Measurements from ENCODE around the gene TMEM253.

Gene TMEM253

GRCh38 chr14:21077672-21078071 lies 23.2 kb upstream of the TMEM253 start:
- no peak for TF ChIP-seq ZNF274 (IDR thresholded peaks at IDR 0.05; ENCODE audit: low read depth, low read length)
- no peak overlapping the region for H3K4me3 ChIP-seq (ENCODE audit: low read length)

DNA sequence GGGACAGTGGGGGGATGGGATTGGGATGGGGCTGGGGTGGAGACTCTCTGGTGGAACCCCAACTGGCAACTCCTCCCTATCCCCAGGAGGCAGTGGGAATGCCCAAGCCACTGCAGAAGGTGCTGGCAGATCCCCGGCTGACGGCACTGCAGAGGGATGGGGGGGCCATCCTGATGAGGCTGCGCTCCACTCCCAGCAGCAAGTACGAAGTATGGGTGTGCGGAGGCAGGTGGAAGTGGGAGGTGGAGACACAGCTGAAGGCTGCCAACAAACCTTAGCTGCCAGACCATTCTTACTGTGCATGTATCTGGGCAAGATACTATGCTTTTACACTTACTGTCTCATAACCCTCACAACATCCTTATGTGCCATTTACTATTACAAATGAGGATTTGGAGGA lies 22.6 kb upstream of the TMEM253 start:
- no peak overlapping the region for H3K4me3 ChIP-seq (ENCODE audit: low read length)
- TF ChIP-seq ZNF274 (IDR thresholded peaks at IDR 0.05; ENCODE audit: low read depth, low read length) = no peak

GRCh38 chr14:21078726-21079125 lies 22.1 kb upstream of the TMEM253 start:
- no peak for TF ChIP-seq ZNF274 (IDR thresholded peaks at IDR 0.05; ENCODE audit: low read depth, low read length)
- no peak overlapping the region for H3K4me3 ChIP-seq (ENCODE audit: low read length)

DNA sequence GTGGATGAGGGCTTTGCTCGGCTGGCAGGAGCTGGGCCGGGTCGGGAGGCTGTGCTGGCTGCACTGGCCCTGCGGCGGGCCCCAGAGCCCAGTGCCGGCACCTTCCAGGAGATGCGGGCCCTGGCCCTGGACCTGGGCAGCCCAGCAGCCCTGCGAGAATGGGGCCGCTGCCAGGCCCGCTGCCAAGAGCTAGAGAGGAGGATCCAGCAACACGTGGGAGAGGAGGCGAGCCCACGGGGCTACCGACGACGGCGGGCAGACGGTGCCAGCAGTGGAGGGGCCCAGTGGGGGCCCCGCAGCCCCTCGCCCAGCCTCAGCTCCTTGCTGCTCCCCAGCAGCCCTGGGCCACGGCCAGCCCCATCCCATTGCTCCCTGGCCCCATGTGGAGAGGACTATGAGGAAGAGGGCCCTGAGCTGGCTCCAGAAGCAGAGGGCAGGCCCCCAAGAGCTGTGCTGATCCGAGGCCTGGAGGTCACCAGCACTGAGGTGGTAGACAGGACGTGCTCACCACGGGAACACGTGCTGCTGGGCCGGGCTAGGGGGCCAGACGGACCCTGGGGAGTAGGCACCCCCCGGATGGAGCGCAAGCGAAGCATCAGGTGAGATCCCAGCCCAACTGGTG lies 19.2 kb upstream of the TMEM253 start:
- TF ChIP-seq ZNF274 (IDR thresholded peaks at IDR 0.05; ENCODE audit: low read depth, low read length) = no peak
- no peak overlapping the region for H3K4me3 ChIP-seq (ENCODE audit: low read length)

DNA sequence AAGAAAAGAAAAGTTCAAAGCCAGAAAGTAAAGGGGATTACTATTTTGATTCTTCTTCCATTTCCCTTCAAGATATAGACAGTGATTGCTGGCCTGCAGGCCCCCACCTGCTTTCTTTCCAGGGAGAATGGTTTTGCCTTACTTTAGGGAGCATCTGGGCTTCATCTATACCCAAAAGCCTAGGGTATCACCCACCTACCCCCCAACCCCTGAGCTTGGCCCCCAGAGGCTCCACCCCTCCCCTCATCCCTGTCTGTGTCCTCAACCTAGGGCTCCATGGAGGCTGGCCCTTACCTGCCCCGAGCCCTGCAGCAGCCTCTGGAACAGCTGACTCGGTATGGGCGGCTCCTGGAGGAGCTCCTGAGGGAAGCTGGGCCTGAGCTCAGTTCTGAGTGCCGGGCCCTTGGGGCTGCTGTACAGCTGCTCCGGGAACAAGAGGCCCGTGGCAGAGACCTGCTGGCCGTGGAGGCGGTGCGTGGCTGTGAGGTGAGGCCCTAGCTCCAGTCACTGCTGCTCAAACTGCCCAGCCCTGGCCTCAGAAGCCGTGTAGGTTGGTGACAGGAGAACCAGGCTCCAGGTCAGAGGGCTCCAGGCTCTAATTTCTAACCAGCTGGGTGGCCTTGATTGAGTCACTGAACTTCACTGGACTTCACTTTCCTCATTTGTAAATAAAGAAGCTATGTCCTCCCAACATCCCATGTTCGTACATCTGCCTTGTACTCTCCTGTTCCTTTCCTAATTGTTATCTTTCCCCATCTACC lies 17.1 kb upstream of the TMEM253 start:
- no peak for TF ChIP-seq ZNF274 (IDR thresholded peaks at IDR 0.05; ENCODE audit: low read depth, low read length)
- no peak overlapping the region for H3K4me3 ChIP-seq (ENCODE audit: low read length)

DNA sequence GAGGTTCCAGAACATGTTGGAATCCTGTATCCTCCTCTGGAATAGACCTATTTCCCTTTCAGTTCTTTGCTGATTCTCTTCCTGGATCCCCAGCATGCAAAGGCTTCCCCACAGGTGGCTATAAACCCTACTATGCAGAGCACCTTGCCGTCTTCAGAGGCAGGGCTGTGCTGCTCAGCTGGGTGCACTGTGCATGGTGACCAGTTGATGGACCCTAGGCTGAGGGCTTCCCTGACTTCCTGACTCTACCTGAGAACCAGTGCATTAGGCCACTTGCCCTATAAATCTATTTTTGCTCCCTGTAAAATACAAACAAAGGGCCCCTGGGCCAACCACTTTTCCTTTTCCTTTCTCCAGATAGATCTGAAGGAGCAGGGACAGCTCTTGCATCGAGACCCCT lies 16.5 kb upstream of the TMEM253 start:
- TF ChIP-seq ZNF274 (IDR thresholded peaks at IDR 0.05; ENCODE audit: low read depth, low read length) = no peak
- H3K4me3 ChIP-seq (ENCODE audit: low read length) = no peak overlapping the region

- no peak for TF ChIP-seq ZNF274 (IDR thresholded peaks at IDR 0.05; ENCODE audit: low read depth, low read length)
- H3K4me3 ChIP-seq (ENCODE audit: low read length) = no peak overlapping the region
These were observed 15.6 kb upstream of the TMEM253 start for GRCh38 chr14:21084998-21085853.

DNA sequence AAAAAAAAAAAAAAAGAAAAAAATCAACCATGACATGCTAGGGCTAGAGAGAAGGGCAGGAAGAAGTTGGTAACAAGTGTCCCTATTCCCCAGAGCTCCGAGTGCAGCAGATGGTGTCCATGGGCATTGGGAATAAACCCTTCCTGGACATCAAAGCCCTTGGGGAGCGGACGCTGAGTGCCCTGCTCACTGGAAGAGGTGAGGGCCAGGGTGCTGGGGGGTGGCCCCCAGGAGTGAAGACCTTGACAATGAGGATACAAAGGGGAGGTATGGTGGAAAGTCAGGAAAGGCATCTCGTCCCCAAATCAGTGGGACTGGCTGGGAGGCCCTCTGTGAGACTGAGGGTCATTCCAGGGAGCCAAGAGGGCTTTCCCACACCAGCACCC lies 14.0 kb upstream of the TMEM253 start:
- H3K4me3 ChIP-seq (ENCODE audit: low read length) = no peak overlapping the region

DNA sequence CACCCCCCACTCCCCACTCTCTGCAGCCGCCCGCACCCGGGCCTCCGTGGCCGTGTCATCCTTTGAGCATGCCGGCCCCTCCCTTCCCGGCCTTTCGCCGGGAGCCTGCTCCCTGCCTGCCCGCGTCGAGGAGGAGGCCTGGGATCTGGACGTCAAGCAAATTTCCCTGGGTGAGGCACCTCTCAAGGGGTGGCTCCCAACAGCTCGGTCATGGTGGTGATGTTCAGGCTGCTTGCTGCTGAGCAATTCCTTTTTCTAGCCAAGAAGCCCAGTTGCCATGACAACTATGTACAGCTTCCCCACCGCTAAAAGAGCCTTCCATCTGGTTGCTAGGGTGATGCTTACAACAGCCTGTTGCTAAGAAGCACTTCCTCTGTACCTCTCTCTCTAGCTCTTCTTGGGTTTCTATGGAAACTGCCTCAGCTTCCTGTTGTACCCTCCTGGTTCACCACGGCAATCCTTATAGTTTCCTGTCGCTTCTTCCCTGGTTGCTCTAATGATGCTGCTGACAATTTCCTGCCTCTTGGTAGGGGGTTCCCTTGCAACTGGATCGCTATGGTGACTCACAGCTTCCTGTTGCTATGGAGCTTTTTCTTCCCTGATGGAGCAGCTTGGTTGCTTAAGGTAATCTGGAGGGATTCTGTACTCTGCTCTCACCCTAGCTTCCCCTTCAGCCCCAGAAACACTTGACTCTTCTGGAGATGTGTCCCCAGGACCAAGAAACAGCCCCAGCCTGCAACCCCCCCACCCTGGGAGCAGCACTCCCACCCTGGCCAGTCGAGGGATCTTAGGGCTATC lies 13.4 kb upstream of the TMEM253 start:
- TF ChIP-seq ZNF274 (IDR thresholded peaks at IDR 0.05; ENCODE audit: low read depth, low read length) = no peak
- no peak overlapping the region for H3K4me3 ChIP-seq (ENCODE audit: low read length)

More for the DNA sequence above, 14.0 kb upstream of the TMEM253 start:
- TF ChIP-seq ZNF274 (IDR thresholded peaks at IDR 0.05; ENCODE audit: low read depth, low read length) = no peak

DNA sequence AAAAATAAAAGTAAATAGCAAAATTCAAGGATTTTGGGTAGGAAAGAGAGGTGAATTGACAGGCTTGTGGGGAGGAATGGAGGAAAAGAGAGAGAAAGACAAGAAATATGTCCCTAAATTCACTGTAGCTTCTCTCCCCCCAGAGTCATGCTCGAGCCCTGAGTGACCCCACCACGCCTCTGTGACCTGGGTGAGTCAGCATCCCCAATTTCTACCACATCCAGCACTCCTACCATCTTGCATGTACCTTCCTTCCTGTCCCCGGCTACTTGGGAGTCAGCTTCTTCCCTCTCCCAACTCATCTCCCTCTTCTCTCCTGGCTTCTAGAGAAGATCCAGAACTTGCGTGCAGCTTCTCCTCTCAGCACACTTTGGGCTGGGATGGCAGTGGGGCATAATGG lies 12.2 kb upstream of the TMEM253 start:
- TF ChIP-seq ZNF274 (IDR thresholded peaks at IDR 0.05; ENCODE audit: low read depth, low read length) = no peak
- no peak overlapping the region for H3K4me3 ChIP-seq (ENCODE audit: low read length)

- no peak for TF ChIP-seq ZNF274 (IDR thresholded peaks at IDR 0.05; ENCODE audit: low read depth, low read length)
These were observed 11.6 kb upstream of the TMEM253 start for GRCh38 chr14:21089271-21089670.

GRCh38 chr14:21089877-21090193 lies 11.0 kb upstream of the TMEM253 start:
- H3K4me3 ChIP-seq (ENCODE audit: low read length) = no peak overlapping the region
- no peak for TF ChIP-seq ZNF274 (IDR thresholded peaks at IDR 0.05; ENCODE audit: low read depth, low read length)

More at GRCh38 chr14:21089271-21089670, 11.6 kb upstream of the TMEM253 start:
- H3K4me3 ChIP-seq (ENCODE audit: low read length) = no peak overlapping the region

DNA sequence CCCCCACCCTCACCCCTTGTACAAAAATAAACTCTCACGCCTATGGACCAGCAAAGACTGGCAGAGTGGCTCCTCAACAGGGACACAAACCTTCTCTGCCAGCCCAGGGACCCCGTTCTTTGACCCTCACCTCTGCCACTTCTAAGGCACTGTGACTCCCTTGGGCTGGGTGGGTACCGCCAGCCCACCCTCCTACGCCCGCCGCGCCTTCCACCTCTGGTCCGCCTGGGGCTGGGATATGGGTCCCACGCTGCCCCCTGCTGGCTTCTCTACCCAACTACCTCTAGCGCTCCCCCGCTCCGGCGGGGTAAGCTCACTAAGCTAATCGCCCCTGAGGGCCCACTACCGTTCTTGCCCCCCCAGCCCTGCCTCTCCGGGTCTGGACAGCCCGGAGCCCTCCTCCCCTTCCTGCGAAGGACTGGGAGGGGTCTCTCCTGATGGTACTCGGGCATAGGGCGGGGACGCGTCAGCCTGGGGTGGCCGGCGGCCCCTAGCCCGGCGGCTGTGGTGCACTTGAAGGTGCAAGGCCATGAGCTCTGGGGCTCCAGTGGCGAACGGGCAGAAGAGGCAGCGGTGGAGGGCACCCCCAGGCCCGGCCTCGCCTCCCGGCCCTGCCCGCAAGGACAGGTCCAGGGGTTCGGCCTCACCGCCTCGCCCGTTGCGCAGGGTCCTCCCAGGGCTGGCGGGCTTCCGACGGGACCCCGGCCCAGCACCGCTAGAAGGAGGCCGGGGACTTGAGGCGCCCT lies 10.5 kb upstream of the TMEM253 start:
- no peak overlapping the region for H3K4me3 ChIP-seq (ENCODE audit: low read length)
- no peak for TF ChIP-seq ZNF274 (IDR thresholded peaks at IDR 0.05; ENCODE audit: low read depth, low read length)
